ENCODE measurements around the gene KATNAL1.
A peak's percentile ranks its signal among the peaks of the same experiment; 100 is the strongest.

KATNAL1 gene

DNA sequence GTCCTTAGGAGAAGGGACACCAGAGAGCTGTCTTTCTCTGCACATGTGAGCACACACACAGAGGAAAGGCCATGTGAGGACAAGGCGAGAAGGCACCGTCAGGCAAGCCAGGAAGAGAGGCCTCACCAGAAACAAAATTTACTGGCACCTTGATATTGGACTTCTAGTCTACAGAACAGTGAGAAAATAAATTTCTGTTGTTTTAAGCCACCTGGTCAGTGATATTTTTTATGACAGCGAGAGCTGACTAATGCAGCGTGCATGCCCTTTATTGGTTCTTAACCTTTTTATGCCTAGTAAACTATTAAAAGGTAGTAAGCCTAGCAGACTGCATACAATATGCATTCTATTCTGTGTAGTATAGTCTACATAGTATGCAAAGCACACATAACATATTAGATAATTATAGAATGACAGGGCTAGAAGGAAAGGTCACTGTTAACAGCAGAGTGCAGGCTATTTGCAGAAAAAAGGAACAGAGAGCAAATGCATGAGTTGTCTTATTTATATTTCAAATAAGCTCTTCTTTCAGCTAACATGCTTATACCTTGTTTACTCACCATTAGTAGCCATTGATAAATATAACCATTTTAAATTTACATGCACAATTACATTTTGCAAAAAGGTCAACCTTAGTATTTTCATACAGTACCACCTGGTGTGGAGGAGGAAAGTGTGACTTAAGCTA lies 25.2 kb upstream of the KATNAL1 start:
- DNase-seq (ENCODE audit: low spot score), result no peak

DNA sequence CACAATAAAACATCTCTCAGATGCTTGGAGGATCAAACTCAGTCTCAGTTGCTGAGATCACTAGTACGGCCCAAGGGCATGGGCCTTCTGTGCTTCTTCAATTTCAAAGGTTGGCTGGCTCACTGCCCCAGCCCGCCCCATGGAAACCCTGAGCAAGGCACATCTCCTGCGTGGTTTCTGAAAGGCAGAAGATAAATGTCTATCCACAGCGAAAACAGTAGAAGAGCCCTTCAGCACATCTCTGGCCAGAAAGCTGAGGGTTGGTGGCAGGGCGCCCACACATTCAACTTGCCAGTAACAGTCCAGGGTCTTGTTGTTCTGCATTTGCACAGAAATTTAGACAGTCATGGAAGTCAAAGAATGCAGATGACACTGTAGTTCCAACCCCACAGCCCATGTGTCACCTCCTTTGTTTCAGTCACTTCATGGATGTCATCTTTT lies 24.0 kb upstream of the KATNAL1 start:
- no peak for DNase-seq (ENCODE audit: low spot score)

GRCh38 chr13:30329009-30329585 lies 21.7 kb upstream of the KATNAL1 start:
- DNase-seq (ENCODE audit: low spot score), result no peak

DNA sequence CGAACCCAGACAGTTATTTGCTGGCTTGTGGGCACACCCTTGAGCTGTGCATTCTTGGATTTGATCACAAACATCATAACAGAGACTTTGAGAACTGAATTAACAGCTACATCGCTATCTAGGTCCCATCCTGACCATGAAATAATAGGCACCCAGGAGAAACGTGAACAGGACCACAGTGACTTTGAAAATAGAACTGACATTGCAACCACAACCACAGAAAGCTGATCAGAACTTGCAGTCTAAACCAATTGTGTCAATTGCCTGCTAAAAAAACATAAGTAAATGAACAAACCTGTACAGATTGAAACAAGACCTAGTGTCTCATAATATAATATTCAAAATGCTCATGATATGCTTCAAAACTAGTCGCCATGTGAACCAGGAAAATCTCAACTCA lies 18.3 kb upstream of the KATNAL1 start:
- no peak for DNase-seq (ENCODE audit: low spot score)

GRCh38 chr13:30323524-30323923 lies 16.2 kb upstream of the KATNAL1 start:
- DNase-seq (ENCODE audit: low spot score), result no peak

DNA sequence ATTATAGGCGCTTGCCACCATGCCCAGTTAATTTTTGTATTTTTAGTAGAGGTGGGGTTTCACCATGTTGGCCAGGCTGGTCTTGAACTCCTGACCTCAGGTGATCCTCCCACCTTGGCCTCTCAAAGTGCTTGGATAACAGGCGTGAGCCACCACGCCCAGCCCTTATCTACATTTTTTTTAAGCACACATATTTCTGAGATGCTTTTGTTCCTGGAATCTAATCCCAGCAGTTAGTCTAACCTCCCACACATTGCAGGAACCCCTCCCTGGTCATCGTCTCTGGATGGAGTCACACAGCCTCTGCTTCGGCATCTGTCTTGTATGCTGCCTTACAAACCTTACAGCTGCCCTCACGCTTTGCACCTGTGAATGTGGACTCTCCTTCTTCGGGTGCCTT lies 15.1 kb upstream of the KATNAL1 start:
- DNase-seq (ENCODE audit: low spot score), result no peak

DNA sequence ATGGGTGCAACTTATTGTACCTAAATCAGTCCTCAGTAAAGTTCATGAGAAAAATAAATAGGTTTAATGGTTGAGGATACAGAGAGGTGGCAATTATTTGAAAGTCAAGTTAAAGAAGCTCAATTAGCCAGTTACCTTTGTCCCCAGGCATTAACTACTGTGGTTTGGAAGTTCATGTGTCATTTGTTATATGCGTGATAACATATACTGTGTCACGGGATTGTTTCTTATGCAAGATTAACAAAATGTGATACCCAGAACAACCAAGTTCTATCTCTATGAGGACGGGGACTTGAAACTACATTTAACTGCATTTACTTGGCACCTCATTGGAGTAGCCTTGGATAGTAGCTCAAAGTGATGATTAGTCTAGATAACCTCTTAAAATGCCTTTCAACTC lies 13.9 kb upstream of the KATNAL1 start:
- DNase-seq (ENCODE audit: low spot score), result no peak

DNA sequence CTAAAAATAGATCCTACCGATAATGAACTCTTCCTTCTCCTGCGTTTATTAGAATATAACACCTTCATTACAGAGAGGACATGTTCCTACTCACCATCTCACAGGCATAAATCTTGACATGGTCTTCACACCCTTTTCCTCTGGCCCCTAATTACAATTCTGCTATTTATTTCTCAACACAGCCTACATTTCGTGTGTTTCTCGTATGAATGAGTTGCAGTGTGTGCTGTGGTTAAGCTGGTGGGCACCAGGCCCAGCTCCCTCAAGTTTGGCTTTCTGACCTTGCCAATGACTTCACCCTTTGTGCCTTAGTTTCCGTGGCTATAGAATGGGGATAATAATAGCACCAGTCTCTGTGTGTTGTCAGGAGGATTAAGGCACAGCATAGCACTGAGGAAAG lies 12.3 kb upstream of the KATNAL1 start:
- no peak for DNase-seq (ENCODE audit: low spot score)

DNA sequence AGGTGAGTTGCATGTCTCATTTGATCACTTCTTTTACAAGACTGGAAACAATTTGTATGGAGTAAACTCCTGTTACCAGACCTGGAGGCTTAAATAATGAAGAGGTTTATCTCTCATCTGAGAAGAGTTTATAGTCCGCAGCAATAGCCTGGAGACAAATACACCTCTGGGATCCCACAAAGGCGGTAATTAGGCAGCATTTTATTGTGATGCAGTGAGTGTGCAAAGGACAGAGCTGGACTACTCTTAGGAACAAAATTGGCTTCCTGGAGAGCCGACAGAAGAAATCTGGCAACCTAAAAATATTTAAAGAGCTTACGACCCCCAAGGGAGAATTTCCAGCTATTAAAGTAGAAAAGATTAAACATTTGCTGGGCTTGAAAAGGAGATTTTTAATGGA lies 11.8 kb upstream of the KATNAL1 start:
- no peak for DNase-seq (ENCODE audit: low spot score)

GRCh38 chr13:30318026-30318425 lies 10.7 kb upstream of the KATNAL1 start:
- DNase-seq (ENCODE audit: low spot score), result no peak

DNA sequence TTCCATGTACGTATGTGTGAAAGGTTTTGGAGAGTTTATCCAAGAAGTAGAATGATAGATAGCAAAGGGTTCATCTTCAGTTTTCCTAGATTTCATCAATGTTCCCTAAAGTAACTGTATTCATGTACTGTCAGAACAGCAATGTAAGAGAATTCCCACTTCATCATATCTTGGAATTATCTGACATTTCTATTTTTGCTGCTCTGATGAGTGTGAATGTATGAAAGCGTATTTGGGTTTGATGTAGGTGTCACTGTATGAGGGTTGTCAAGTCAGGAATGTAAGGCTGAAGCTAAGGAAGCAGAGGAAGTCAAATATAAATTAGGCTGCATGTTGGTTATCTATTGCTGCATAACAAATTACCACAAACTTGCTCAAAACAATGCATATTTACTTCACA lies 7.2 kb upstream of the KATNAL1 start:
- DNase-seq (ENCODE audit: low spot score), result no peak

- DNase-seq (ENCODE audit: low spot score), result no peak
Measured at GRCh38 chr13:30314069-30314468, 6.7 kb upstream of the KATNAL1 start.

DNA sequence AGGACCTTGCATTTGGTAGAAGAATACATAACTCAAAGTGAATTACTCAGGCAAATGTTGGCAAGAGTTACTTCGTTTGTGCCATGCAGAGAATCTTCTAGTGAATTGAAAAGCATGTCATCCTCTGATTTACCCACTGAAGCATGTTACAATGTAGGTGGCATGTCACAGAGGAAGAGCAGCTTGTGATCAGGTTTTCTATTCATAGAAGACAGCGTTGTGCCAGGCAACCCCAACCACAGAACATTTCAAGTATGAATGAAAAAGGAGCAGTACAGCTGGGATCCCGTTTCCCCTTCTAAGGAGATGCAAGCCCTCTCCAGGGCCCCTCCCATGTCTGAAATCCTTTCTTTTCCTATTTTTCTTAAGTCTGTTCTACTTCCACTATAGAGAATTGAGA lies 6.0 kb upstream of the KATNAL1 start:
- DNase-seq (ENCODE audit: low spot score), result no peak

- peak; percentile 15 for DNase-seq (ENCODE audit: low spot score)
Measured at GRCh38 chr13:30312904-30313303, 5.6 kb upstream of the KATNAL1 start.

- peak; percentile 14 for DNase-seq (ENCODE audit: low spot score)
Measured at GRCh38 chr13:30308548-30308947, 1.2 kb upstream of the KATNAL1 start.

- no peak for DNase-seq (ENCODE audit: low spot score)
Measured at GRCh38 chr13:30307971-30308290, 580 bp upstream of the KATNAL1 start.

GRCh38 chr13:30306762-30307193 lies 573 bp downstream of the KATNAL1 start:
- peak; percentile 92 for DNase-seq (ENCODE audit: low spot score)

DNA sequence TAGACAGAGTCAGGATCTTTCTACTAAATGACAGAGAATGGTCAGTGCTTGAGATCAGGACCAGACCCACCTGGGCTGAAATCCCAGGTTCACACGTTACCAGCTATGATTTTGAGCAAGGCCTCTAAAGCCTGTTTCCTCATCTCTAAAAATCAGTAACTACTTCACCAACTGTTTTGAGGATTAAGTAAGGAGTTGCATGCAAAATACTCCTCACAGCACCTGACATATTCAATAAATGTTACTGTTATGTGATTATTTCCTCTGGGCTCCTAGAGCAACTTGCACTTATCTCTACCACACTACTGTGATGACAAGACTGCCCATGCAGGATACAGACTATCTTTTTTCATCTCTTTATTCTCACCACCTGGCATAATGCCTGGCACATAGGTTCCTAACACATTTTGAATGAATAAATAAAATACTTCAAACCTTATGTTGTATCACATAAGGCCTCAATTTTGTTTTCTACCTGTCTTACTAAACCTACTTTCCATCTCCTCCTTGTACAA lies 1.8 kb downstream of the KATNAL1 start:
- no peak for DNase-seq (ENCODE audit: low spot score)

DNA sequence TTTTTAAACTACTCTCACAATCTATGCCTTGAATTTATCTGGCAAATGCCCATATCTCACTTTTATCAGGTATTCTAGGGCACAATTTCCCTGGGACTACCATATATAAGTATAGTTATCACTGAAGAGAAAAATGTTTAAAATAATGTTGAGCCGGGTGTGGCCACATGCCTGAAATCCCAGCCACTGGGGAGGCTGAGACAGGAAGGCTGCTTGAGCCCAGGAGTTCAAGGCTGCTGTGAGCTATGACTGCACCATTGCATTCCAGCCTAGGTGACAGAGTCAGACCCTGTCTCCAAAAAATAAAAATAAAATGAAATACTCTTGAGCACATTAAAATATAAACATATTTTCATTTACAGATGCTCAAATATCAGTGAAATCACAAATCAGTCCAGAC lies 4.1 kb downstream of the KATNAL1 start:
- DNase-seq (ENCODE audit: low spot score), result no peak

GRCh38 chr13:30301827-30302226 lies 5.5 kb downstream of the KATNAL1 start:
- DNase-seq (ENCODE audit: low spot score), result no peak

DNA sequence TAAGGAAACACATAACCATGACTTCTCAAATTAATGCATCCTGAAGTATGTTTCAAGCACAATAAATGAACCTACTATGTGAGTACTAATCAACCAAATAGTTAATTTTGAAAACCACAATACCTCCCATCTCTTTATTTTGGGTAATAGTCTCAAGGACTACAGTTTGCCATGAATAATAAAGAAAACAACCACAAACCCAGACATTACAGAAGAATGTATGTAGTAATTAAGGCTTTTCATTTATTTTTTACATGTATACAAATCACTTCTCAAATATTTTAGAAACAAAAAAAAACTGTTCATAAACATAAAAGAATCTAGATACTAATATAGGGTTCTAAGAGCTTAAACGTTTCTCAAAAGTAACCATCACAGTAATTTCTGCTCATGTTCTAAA lies 6.8 kb downstream of the KATNAL1 start:
- no peak for DNase-seq (ENCODE audit: low spot score)

GRCh38 chr13:30299786-30300185 lies 7.6 kb downstream of the KATNAL1 start:
- no peak for DNase-seq (ENCODE audit: low spot score)

DNA sequence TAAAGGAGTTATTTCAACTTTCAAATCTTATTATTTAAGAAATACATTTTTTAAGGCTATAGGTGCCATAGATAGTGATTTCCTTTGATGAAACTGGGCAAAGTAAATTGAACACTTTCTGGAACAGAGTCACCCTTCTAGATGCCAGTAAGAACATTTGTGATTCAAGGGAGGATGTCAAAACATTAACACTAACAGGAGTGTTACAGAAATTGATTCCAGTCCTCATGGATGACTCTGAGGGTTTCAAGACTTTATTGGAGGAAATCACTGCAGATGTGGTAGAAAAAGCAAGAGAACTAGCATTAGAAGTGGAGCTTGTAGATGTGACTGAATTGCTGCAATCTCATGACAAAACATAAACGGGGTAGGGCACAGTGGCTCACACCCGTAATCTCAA lies 12.2 kb downstream of the KATNAL1 start:
- no peak for DNase-seq (ENCODE audit: low spot score)

DNA sequence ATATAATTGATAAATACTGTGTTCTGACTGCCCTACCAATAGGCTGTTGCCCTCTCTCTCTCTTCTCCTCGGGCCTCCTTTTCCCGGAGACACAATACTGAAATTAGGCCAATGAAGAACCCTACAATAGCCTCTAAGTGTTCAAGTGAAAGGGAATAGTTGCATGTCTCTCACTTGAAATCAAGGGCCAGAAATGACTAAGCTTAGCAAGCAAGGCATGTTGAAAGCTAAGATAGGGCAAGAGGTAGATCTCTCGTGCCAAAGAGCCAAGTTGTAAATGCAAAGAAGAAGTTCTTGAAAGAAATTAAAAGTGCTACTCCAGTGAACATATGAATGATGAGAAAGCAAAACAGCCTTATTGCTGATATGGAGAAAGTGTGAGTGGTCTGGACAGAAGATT lies 13.3 kb downstream of the KATNAL1 start:
- DNase-seq (ENCODE audit: low spot score), result no peak

Data from AG08396 (cell line).